Measurements from ENCODE around the gene TRMT61A.

DNA sequence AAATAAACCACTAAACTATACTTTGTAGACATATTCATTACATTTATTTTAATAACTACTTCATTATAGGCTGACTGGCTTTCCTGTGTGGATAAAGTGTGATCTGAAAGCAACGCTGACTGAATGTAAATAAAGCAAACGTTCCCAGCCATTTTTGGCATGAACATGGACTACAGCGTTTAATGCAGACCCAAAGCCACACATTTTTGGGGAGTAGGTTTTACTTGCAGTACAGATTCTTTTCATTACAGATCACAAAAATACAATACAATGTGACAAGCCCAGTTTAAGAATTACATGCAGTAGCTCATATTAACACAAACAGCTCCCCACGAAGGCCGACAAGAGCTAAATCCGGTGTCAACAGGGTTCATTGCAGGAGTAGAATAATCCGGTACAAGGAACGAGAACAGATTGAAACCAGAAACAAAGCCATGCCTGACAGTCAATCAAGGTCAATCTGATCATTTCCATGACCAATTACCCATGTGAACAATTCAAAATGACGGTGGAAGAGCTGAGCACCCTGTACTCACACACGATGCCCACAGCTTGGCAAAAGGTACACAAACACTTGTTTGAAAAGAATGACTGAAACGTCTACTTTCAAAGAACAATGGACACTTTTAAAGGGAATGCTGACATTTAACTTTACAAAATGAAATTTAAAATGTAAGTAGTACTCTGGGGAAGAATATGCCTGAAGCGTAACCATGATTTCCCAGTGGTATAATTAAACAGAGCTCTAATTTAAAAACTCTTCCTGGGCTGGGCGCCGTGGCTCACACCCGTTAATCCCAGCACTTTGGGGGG is 28.2 kb downstream of the TRMT61A start:
- TF ChIP-seq EZH2phosphoT487 (IDR thresholded peaks at IDR 0.05; ENCODE audit: borderline replicate concordance) = no peak
- TF ChIP-seq, protein P1, sequence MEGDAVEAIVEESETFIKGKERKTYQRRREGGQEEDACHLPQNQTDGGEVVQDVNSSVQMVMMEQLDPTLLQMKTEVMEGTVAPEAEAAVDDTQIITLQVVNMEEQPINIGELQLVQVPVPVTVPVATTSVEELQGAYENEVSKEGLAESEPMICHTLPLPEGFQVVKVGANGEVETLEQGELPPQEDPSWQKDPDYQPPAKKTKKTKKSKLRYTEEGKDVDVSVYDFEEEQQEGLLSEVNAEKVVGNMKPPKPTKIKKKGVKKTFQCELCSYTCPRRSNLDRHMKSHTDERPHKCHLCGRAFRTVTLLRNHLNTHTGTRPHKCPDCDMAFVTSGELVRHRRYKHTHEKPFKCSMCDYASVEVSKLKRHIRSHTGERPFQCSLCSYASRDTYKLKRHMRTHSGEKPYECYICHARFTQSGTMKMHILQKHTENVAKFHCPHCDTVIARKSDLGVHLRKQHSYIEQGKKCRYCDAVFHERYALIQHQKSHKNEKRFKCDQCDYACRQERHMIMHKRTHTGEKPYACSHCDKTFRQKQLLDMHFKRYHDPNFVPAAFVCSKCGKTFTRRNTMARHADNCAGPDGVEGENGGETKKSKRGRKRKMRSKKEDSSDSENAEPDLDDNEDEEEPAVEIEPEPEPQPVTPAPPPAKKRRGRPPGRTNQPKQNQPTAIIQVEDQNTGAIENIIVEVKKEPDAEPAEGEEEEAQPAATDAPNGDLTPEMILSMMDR (IDR thresholded peaks at IDR 0.05 in 2 of 3, conservative IDR thresholded peaks at IDR 0.05 in 1 of 3; ENCODE audit: borderline replicate concordance in 1 of 3, insufficient read depth in 1 of 3, low read depth in 2 of 3, low read length in 2 of 3) = no peak
- TF ChIP-seq POLR2A (IDR thresholded peaks at IDR 0.05; ENCODE audit: borderline replicate concordance, extremely low read depth, insufficient read depth, insufficient read length) = no peak
